ENCODE data around the gene RFC4.

Gene RFC4

GRCh38 chr3:186750316-186750715 lies 56.0 kb downstream of the RFC4 start:
- no peak for DNase-seq (ENCODE audit: low read depth)

- DNase-seq (ENCODE audit: low read depth), result peak; percentile 20
Measured at GRCh38 chr3:186746008-186746407, 60.3 kb downstream of the RFC4 start.

DNA sequence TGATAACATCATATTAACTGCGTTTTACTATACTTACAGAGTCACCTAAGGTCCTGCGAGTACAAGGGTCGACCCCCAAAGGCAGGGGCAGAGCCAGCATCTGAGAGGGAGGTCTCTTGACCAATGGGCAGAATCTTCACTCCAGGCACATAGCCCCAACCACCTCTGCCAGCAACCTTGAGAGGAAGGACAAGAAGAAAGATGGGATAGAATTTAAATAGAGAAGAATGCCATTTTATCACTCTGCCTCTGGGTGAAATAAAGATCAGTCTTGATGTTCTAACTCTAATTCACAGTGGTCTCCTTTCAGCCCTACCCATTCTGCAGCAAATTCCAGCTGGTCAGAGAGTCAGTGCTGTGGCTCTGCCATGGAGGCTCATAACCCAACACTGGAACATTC lies 62.6 kb downstream of the RFC4 start:
- no peak for DNase-seq (ENCODE audit: low read depth)

- no peak for DNase-seq (ENCODE audit: low read depth)
Measured at GRCh38 chr3:186742618-186743380, 63.5 kb downstream of the RFC4 start.
